Dendritic cell treated with granulocyte-macrophage colony-stimulating factor and Interleukin-4, amounts not matched to agents 40 ng/mL and 50 ng/mL, for 4 days (primary cell): ENCODE results near the gene GRAMD1A.

Source experiments
- H3K27ac Mint-ChIP-seq: one replicate; pipeline ENCODE4 v1.8.0; 2022; ENCODE audit warnings: mild to moderate bottlenecking, mixed read lengths
- H3K27me3 Mint-ChIP-seq: one replicate; pipeline ENCODE4 v1.8.0; 2022; ENCODE audit warnings: mild to moderate bottlenecking, mixed read lengths
- H3K36me3 Mint-ChIP-seq: one replicate; pipeline ENCODE4 v1.8.0; 2022; ENCODE audit warnings: low read depth, mixed read lengths
- H3K4me1 Mint-ChIP-seq: one replicate; pipeline ENCODE4 v1.8.0; 2022; ENCODE audit warnings: low read depth, mixed read lengths
- H3K4me3 Mint-ChIP-seq: one replicate; pipeline ENCODE4 v1.8.0; 2022; ENCODE audit warnings: mild to moderate bottlenecking, moderate library complexity, mixed read lengths
- H3K9me3 Mint-ChIP-seq: one replicate; pipeline ENCODE4 v1.8.0; 2022; ENCODE audit warnings: mixed read lengths
- intact Hi-C: fragments of 100-400 bp; cut with micrococcal nuclease; formaldehyde crosslinking; loops from one replicate; pipeline ENCODE4 v1.15.0; 2022

The GRAMD1A gene

DNA sequence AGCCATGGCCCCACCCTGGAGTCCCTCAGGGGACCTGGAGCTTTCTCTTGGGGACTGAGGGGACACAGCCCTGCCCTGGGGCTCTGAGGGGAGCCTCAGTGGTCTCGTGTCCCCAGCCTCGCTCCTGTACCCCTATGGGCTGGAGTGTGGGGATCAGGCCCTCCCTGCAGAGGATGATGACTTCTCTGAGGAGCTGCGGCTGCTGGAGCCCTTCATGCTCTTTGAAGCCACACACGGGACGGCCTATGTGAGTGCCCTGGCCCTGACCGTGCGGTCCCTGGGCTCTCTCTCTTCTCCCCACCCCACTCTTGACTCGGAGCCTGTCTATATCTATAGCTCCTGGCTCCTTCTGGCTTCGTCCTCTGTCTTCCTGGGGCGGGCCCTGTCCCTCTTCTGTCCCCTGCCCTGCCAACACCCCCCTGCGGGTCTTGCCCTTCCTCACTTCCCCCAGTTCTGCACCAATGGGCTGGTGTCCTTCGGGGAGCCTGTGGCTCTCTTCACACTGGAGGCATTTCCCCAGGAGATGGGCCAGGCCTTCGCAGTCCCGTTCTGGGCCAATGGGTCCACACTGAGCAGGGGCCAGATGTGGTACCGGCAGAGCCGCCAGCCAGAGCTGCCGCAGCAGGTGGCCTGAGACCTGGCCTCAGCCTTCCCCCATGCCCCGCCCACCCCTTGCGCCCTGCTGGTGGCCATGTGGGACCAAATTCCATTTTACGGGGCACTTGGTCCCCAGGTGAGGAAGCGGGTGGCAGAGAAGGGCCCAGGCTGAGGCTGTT is 74.5 kb downstream of the GRAMD1A start:
- intact Hi-C loops: no loop called here
- no peak overlapping the region for H3K4me3 Mint-ChIP-seq
- H3K9me3 Mint-ChIP-seq: peaks cover 7% of the 10 kb centered on the region
- H3K27ac Mint-ChIP-seq: no peak overlapping the region
- no peaks in the 10 kb centered on the region for H3K4me1 Mint-ChIP-seq
- H3K27me3 Mint-ChIP-seq: peaks cover 11% of the 10 kb centered on the region
- no peaks in the 10 kb centered on the region for H3K36me3 Mint-ChIP-seq

DNA sequence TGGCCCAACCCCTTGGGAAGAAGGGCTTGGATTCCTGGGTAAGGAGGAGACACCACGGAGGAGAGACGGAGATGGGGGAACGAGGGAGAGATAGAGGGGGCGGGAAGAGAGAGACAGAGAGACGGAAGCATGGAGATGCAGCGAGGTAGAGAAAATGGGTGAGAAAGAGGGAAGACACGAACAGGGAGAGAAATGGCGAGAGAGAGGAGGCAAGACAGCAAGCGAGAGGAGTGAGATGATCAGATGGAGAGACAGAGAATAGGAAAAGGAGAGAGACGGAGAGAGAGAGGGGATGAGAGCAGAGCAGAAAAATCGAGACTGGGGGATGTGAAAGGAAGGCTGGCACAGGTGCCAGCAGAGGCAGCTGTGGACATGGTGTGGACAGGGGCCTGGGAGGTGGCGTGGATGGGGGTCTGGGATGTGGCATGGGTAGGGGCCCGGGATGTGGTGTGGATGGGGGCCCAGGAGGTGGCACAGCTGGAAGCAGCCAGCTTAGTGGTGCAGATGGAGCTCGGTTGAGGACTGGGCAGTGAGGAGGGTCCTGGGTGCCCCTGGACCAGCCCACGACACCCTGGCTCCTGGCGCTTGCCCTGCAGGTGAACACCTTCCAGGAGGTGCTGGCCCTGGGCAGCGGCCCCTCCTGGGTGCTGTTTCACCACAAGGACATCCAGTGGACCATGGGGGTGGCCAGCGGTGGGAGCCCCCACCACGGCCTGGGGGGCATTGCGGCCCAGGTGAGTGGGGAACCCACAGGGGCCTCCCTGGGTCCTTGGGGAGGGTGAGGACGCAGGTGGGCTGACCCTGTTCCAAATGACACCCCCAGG is 75.3 kb downstream of the GRAMD1A start:
- Mint-ChIP-seq H3K4me3 (no peak overlapping the region), H3K4me1 (no peaks in the 10 kb centered on the region), H3K36me3 (no peaks in the 10 kb centered on the region), H3K27ac (no peak overlapping the region), H3K27me3 (peaks cover 11% of the 10 kb centered on the region), H3K9me3 (peaks cover 4% of the 10 kb centered on the region)
- intact Hi-C loops: no loop called here

DNA sequence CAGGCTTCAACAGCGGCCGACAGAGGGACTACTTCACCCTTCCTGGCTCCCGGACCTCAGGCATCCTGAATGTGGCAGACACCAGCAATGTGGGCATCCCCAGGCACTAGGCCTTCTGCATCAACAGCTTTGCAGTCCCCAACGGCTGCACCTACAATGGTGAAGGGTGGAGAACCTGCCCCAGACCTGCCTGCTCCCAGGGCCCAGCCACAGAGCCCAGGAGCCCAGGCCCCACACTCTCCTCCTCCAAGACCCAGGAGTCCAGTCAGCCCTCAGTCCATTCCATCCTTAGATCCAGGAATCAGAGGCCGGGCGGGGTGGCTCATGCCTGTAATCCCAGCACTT is 75.9 kb downstream of the GRAMD1A start:
- Mint-ChIP-seq H3K4me3 (no peak overlapping the region), H3K4me1 (no peaks in the 10 kb centered on the region), H3K36me3 (no peaks in the 10 kb centered on the region), H3K27ac (no peak overlapping the region), H3K27me3 (peaks cover 11% of the 10 kb centered on the region), H3K9me3 (no peaks in the 10 kb centered on the region)
- intact Hi-C loops: no loop called here
